HG03108 (cell line): ENCODE results near the gene TKT.

Source experiments
- ATAC-seq: cut with Tn5 transposase; IDR thresholded peaks from one replicate; pipeline ENCODE4 v1.9.1; 2021; ENCODE audit warnings: moderate library complexity; ENCODE audit not compliant: unreplicated experiment

Gene TKT

GRCh38 chr3:53181528-53181927, 74.3 kb downstream of the TKT start:
- ATAC-seq, result no peak

GRCh38 chr3:53181024-53181371, 74.8 kb downstream of the TKT start:
- ATAC-seq, result peak; percentile 4

- peak; percentile 94 for ATAC-seq
These were observed 75.4 kb downstream of the TKT start for GRCh38 chr3:53180305-53181023.

- no peak for ATAC-seq
These were observed 76.2 kb downstream of the TKT start for GRCh38 chr3:53179580-53179979.

GRCh38 chr3:53178246-53178645, 77.6 kb downstream of the TKT start:
- no peak for ATAC-seq

- no peak for ATAC-seq
These were observed 79.9 kb downstream of the TKT start for GRCh38 chr3:53175613-53176540.
